Upper lobe of left lung (tissue), 4 donors: Measurements from ENCODE around the gene NBPF8.
"Not testable (repeated sequence)": the region's sequence is repeated elsewhere in the genome, so short reads cannot be mapped to it uniquely, and the experiment has no call there.

Experiments used
- CTCF ChIP-seq, 6 experiments: fragments of 450-650 bp in 4 of 6; fragments of 200-600 bp in 2 of 6; sonication (generic) in 2 of 6; IDR thresholded peaks; one replicate each; pipeline ENCODE4 v1.5.1; 2016 to 2019; ENCODE audit warnings: antibody characterized with exemption in 6 of 6
- POLR2A ChIP-seq, 4 donors: fragments of 450-650 bp; IDR thresholded peaks; one replicate each; pipeline ENCODE4 v1.5.1; 2016 to 2017; ENCODE audit warnings: antibody characterized with exemption in 4 of 4, mild to moderate bottlenecking in 2 of 4

- not testable (repeated sequence) for TF ChIP-seq CTCF, POLR2A (IDR thresholded peaks at IDR 0.05)
These were observed 692 bp downstream of the NBPF8 start for GRCh38 chr1:120415492-120415961.
